ENCODE data around the gene PCNX2. TPM values are rescaled to one million over a fixed set of nuclear protein-coding genes. Genes with fewer than 3 reads are reported as not detected.

Gene PCNX2
- total and polyA plus RNA-seq, 4 donors: 24.4 to 85.8 (median 29.8) TPM

DNA sequence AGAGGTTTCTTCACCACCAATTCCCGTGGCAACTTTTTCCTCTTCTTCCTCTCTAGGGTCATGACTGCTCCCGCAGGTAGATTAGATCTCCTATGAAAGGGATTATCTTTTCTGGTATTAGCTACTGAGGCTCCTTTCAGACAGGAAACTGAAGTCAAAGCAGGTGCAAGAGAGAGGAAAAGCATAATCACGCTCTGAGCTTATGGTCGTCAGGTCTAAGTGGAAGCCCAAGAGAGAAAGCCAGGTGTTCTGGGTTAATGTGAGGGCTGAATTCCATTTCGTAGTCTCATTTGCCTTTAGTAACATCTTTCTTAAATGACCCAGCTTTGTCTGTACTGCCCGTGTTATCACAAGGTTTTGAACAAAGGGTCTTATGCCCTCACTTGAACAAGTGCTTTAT lies 23.7 kb upstream of the PCNX2 start:
- Histone ChIP-seq H3K36me3 (ENCODE audit: control insufficient read depth, insufficient read depth, low read length) (no peaks in the 10 kb centered on the region), H3K4me3 (ENCODE audit: low read depth, low read length) (no peak overlapping the region), H3K27ac (ENCODE audit: low read depth, low read length) (no peak overlapping the region), H3K27me3 (ENCODE audit: control insufficient read depth, insufficient read depth, low read length) (no peaks in the 10 kb centered on the region), H3K9me3 (ENCODE audit: control insufficient read depth, insufficient read depth, low read length) (no peaks in the 10 kb centered on the region), H3K4me1 (ENCODE audit: control insufficient read depth, insufficient read depth, low read length) (no peaks in the 10 kb centered on the region)
- 74% methylated on average over 4 of the region's 6 CpGs for WGBS (ENCODE audit: insufficient coverage)
- DNase-seq (ENCODE audit: low read depth in 4 of 6, low spot score in 6 of 6): no peak

GRCh38 chr1:233316473-233316872 lies 20.9 kb upstream of the PCNX2 start:
- no peak for DNase-seq (ENCODE audit: low read depth in 4 of 6, low spot score in 6 of 6)
- no peaks in the 10 kb centered on the region for H3K36me3 ChIP-seq (ENCODE audit: control insufficient read depth, insufficient read depth, low read length)
- no peak overlapping the region for H3K27ac ChIP-seq (ENCODE audit: low read depth, low read length)
- no peaks in the 10 kb centered on the region for H3K4me1 ChIP-seq (ENCODE audit: control insufficient read depth, insufficient read depth, low read length)
- WGBS (ENCODE audit: insufficient coverage): 100% methylated on average over 1 of the region's 1 CpG
- no peaks in the 10 kb centered on the region for H3K9me3 ChIP-seq (ENCODE audit: control insufficient read depth, insufficient read depth, low read length)
- H3K27me3 ChIP-seq (ENCODE audit: control insufficient read depth, insufficient read depth, low read length): no peaks in the 10 kb centered on the region
- H3K4me3 ChIP-seq (ENCODE audit: low read depth, low read length): no peak overlapping the region

GRCh38 chr1:233315718-233316301 lies 20.3 kb upstream of the PCNX2 start:
- WGBS (ENCODE audit: insufficient coverage): no CpG with 5 or more reads among the region's 1 CpG
- H3K27me3 ChIP-seq (ENCODE audit: control insufficient read depth, insufficient read depth, low read length): no peaks in the 10 kb centered on the region
- H3K27ac ChIP-seq (ENCODE audit: low read depth, low read length): no peak overlapping the region
- DNase-seq (ENCODE audit: low read depth in 4 of 6, low spot score in 6 of 6): no peak
- H3K4me1 ChIP-seq (ENCODE audit: control insufficient read depth, insufficient read depth, low read length): no peaks in the 10 kb centered on the region
- H3K9me3 ChIP-seq (ENCODE audit: control insufficient read depth, insufficient read depth, low read length): no peaks in the 10 kb centered on the region
- no peaks in the 10 kb centered on the region for H3K36me3 ChIP-seq (ENCODE audit: control insufficient read depth, insufficient read depth, low read length)
- H3K4me3 ChIP-seq (ENCODE audit: low read depth, low read length): no peak overlapping the region

DNA sequence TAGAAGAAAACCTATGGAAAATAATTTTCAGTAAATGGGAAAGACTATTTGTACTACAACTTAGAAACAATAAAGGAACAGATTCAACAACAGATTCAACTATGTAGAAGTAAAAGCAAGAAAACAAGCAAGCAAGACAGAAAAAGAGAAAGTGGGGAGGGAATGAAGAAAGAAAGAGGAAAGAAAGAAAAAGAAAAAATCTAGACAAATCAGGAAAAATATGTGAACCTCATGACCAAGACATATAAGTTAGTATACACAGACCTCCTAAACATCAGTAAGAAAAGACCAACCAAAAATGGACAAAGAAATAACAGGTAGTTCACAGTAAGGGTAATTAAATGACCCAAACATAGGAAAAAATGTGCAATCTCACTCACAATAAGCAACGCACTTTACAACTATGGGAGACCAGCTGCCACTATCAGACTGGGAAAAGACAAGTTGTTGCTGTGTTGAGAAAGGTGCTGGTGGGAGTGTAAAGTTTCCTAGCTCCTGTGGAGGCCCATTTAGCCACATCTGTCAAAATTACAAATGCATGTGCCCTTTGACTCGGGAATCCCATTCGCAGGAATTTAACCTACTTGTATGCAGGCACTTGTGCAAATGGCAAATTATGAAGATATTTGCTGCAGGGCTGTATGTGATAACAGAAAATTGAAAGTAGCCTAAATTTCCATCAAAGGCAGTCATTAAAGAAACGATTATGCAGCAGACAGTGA lies 18.1 kb upstream of the PCNX2 start:
- Histone ChIP-seq H3K27ac (ENCODE audit: low read depth, low read length) (no peak overlapping the region), H3K36me3 (ENCODE audit: control insufficient read depth, insufficient read depth, low read length) (no peaks in the 10 kb centered on the region), H3K9me3 (ENCODE audit: control insufficient read depth, insufficient read depth, low read length) (no peaks in the 10 kb centered on the region), H3K4me3 (ENCODE audit: low read depth, low read length) (no peak overlapping the region), H3K27me3 (ENCODE audit: control insufficient read depth, insufficient read depth, low read length) (no peaks in the 10 kb centered on the region), H3K4me1 (ENCODE audit: control insufficient read depth, insufficient read depth, low read length) (no peaks in the 10 kb centered on the region)
- WGBS (ENCODE audit: insufficient coverage): 57% methylated on average over 1 of the region's 4 CpGs
- DNase-seq (ENCODE audit: low read depth in 4 of 6, low spot score in 6 of 6): no peak

GRCh38 chr1:233304489-233305102 lies 9.1 kb upstream of the PCNX2 start:
- Histone ChIP-seq H3K27ac (ENCODE audit: low read depth, low read length) (no peak overlapping the region), H3K36me3 (ENCODE audit: control insufficient read depth, insufficient read depth, low read length) (no peaks in the 10 kb centered on the region), H3K4me3 (ENCODE audit: low read depth, low read length) (no peak overlapping the region), H3K4me1 (ENCODE audit: control insufficient read depth, insufficient read depth, low read length) (no peaks in the 10 kb centered on the region), H3K27me3 (ENCODE audit: control insufficient read depth, insufficient read depth, low read length) (no peaks in the 10 kb centered on the region), H3K9me3 (ENCODE audit: control insufficient read depth, insufficient read depth, low read length) (peaks cover 2% of the 10 kb centered on the region)
- WGBS (ENCODE audit: insufficient coverage): 0% methylated on average over 1 of the region's 1 CpG
- DNase-seq (ENCODE audit: low read depth in 4 of 6, low spot score in 6 of 6): peak in 3 of 6 donors; percentile 22 to 83 (median 57)

- H3K4me3 ChIP-seq (ENCODE audit: low read depth, low read length): no peak overlapping the region
- H3K36me3 ChIP-seq (ENCODE audit: control insufficient read depth, insufficient read depth, low read length): no peaks in the 10 kb centered on the region
- H3K27ac ChIP-seq (ENCODE audit: low read depth, low read length): no peak overlapping the region
- DNase-seq (ENCODE audit: low read depth in 4 of 6, low spot score in 6 of 6): no peak
- no peaks in the 10 kb centered on the region for H3K9me3 ChIP-seq (ENCODE audit: control insufficient read depth, insufficient read depth, low read length)
- H3K4me1 ChIP-seq (ENCODE audit: control insufficient read depth, insufficient read depth, low read length): peaks cover 2% of the 10 kb centered on the region
- H3K27me3 ChIP-seq (ENCODE audit: control insufficient read depth, insufficient read depth, low read length): no peaks in the 10 kb centered on the region
- WGBS (ENCODE audit: insufficient coverage): no CpG with 5 or more reads among the region's 2 CpGs
Measured at GRCh38 chr1:233300326-233300725, 4.8 kb upstream of the PCNX2 start.

GRCh38 chr1:233299450-233299849 lies 3.9 kb upstream of the PCNX2 start:
- Histone ChIP-seq H3K4me3 (ENCODE audit: low read depth, low read length) (no peak overlapping the region), H3K36me3 (ENCODE audit: control insufficient read depth, insufficient read depth, low read length) (no peaks in the 10 kb centered on the region), H3K4me1 (ENCODE audit: control insufficient read depth, insufficient read depth, low read length) (peaks cover 7% of the 10 kb centered on the region), H3K27me3 (ENCODE audit: control insufficient read depth, insufficient read depth, low read length) (no peaks in the 10 kb centered on the region), H3K27ac (ENCODE audit: low read depth, low read length) (no peak overlapping the region), H3K9me3 (ENCODE audit: control insufficient read depth, insufficient read depth, low read length) (no peaks in the 10 kb centered on the region)
- WGBS (ENCODE audit: insufficient coverage): 85% methylated on average over 2 of the region's 5 CpGs
- DNase-seq (ENCODE audit: low read depth in 4 of 6, low spot score in 6 of 6): no peak

GRCh38 chr1:233295975-233296322 lies 424 bp upstream of the PCNX2 start:
- 5% methylated on average over 5 of the region's 5 CpGs for WGBS (ENCODE audit: insufficient coverage)
- Histone ChIP-seq H3K27ac (ENCODE audit: low read depth, low read length) (no peak overlapping the region), H3K36me3 (ENCODE audit: control insufficient read depth, insufficient read depth, low read length) (no peaks in the 10 kb centered on the region), H3K9me3 (ENCODE audit: control insufficient read depth, insufficient read depth, low read length) (no peaks in the 10 kb centered on the region), H3K4me3 (ENCODE audit: low read depth, low read length) (peak overlapping the region; percentile 51), H3K4me1 (ENCODE audit: control insufficient read depth, insufficient read depth, low read length) (peaks cover 7% of the 10 kb centered on the region), H3K27me3 (ENCODE audit: control insufficient read depth, insufficient read depth, low read length) (no peaks in the 10 kb centered on the region)
- peak in 1 of 6 donors; percentile 11 for DNase-seq (ENCODE audit: low read depth in 4 of 6, low spot score in 6 of 6)

DNA sequence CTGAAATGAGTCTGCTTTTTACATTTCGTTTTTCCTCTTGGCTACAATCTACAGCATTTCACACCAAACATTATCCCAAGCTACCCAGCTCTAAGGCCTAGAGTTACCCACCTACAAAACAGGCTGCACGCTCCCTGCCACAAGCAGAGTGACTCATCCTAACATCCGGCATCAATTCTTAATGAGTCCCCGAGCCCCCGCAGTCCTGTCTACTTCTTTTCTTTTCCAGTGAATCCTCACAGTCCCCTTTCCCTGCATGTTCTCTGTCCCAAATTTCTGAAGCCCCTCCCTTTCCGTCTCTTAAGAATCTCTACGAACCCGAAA lies 650 bp downstream of the PCNX2 start:
- peaks cover 7% of the 10 kb centered on the region for H3K4me1 ChIP-seq (ENCODE audit: control insufficient read depth, insufficient read depth, low read length)
- peak in 2 of 6 donors; percentile 5 to 45 for DNase-seq (ENCODE audit: low read depth in 4 of 6, low spot score in 6 of 6)
- peak overlapping the region; percentile 51 for H3K4me3 ChIP-seq (ENCODE audit: low read depth, low read length)
- no peaks in the 10 kb centered on the region for H3K9me3 ChIP-seq (ENCODE audit: control insufficient read depth, insufficient read depth, low read length)
- 5% methylated on average over 8 of the region's 8 CpGs for WGBS (ENCODE audit: insufficient coverage)
- H3K36me3 ChIP-seq (ENCODE audit: control insufficient read depth, insufficient read depth, low read length): no peaks in the 10 kb centered on the region
- H3K27me3 ChIP-seq (ENCODE audit: control insufficient read depth, insufficient read depth, low read length): no peaks in the 10 kb centered on the region
- no peak overlapping the region for H3K27ac ChIP-seq (ENCODE audit: low read depth, low read length)

Measured in spinal cord (tissue), 10 donors.